ENCODE data around the gene SLC25A13. TPM values are rescaled to one million over a fixed set of nuclear protein-coding genes. Genes with fewer than 3 reads are reported as not detected.

SLC25A13 gene
- total and polyA plus RNA-seq, 9 of the 15 experiments (the other 6 are each of a cell fraction or from before 2014, with no cell fraction given): 21.4 to 80.2 (median 58.7) TPM

GRCh38 chr7:96312502-96312901 is 9.4 kb downstream of the SLC25A13 start:
- H3K36me3 ChIP-seq (ENCODE audit: control insufficient read depth, insufficient read depth, low read length): peaks cover 26% of the 10 kb centered on the region
- no peaks in the 10 kb centered on the region for H3K9me3 ChIP-seq (replicated peaks; ENCODE audit: control insufficient read depth, insufficient read depth, low read depth, low read length)
- in situ Hi-C loops (cut with MboI): no loop called here
- no peak for FAIRE-seq
- peaks cover 0 to 15% of the 10 kb centered on the region in 2 experiments; a peak in 3 of 5 replicates for H3K4me1 ChIP-seq (replicated peaks in 1 of 2; ENCODE audit: control insufficient read depth in 2 of 2, insufficient read depth in 2 of 2, low read length in 2 of 2)
- ATAC-seq: no peak
- WGBS (ENCODE audit: insufficient coverage, low coverage, missing lambda C conversion rate): 75% methylated on average over 4 of the region's 4 CpGs
- no peak overlapping the region for H2AFZ ChIP-seq (ENCODE audit: low read depth, low read length)
- peaks cover 91% of the 10 kb centered on the region for H3K79me2 ChIP-seq (ENCODE audit: control insufficient read depth, insufficient read depth, low read length)
- BruUV-seq (replicated peaks): no TSS peak
- ChIA-PET CTCF (ENCODE audit: low intra/inter-chr PET ratio) (no interaction called here), POLR2A (interaction anchor here (1.1 kb wide), 1 partner anchor 91 kb away, joined by 3 read pairs; no protein-coding TSS in a partner anchor)
- no peaks in the 10 kb centered on the region for H3K9me1 ChIP-seq (ENCODE audit: control insufficient read depth, insufficient read depth, low read length)
- no peak overlapping the region for H3K4me2 ChIP-seq (ENCODE audit: insufficient read depth, low read length)
- H3K9ac ChIP-seq (ENCODE audit: insufficient read depth in 1 of 2, low read depth in 2 of 2, low read length in 2 of 2): no peak overlapping the region
- H3K27ac ChIP-seq (ENCODE audit: extremely low read depth, low read depth, low read length): no peak overlapping the region
- H3K27me3 ChIP-seq (ENCODE audit: control insufficient read depth in 2 of 2, insufficient read depth in 2 of 2, low read length in 2 of 2): no peaks in the 10 kb centered on the region
- no peak overlapping the region for H3K4me3 ChIP-seq
- no peak for DNase-seq (ENCODE audit: extremely low read depth in 1 of 4, low spot score in 3 of 4)
- intact Hi-C loops (cut with micrococcal nuclease): no loop called here
- H4K20me1 ChIP-seq (replicated peaks; ENCODE audit: control insufficient read depth, insufficient read depth, low read length): peaks cover 15% of the 10 kb centered on the region
- no peak for TF ChIP-seq TRIM25 (IDR thresholded peaks at IDR 0.05; ENCODE audit: borderline replicate concordance)
- TF ChIP-seq, protein P1, sequence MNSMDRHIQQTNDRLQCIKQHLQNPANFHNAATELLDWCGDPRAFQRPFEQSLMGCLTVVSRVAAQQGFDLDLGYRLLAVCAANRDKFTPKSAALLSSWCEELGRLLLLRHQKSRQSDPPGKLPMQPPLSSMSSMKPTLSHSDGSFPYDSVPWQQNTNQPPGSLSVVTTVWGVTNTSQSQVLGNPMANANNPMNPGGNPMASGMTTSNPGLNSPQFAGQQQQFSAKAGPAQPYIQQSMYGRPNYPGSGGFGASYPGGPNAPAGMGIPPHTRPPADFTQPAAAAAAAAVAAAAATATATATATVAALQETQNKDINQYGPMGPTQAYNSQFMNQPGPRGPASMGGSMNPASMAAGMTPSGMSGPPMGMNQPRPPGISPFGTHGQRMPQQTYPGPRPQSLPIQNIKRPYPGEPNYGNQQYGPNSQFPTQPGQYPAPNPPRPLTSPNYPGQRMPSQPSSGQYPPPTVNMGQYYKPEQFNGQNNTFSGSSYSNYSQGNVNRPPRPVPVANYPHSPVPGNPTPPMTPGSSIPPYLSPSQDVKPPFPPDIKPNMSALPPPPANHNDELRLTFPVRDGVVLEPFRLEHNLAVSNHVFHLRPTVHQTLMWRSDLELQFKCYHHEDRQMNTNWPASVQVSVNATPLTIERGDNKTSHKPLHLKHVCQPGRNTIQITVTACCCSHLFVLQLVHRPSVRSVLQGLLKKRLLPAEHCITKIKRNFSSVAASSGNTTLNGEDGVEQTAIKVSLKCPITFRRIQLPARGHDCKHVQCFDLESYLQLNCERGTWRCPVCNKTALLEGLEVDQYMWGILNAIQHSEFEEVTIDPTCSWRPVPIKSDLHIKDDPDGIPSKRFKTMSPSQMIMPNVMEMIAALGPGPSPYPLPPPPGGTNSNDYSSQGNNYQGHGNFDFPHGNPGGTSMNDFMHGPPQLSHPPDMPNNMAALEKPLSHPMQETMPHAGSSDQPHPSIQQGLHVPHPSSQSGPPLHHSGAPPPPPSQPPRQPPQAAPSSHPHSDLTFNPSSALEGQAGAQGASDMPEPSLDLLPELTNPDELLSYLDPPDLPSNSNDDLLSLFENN (IDR thresholded peaks at IDR 0.05; ENCODE audit: low read depth in 2 of 2, low read length in 2 of 2): no peak
- no peak for TF ChIP-seq ZNF124 (CRISPR knock-in tag; IDR thresholded peaks at IDR 0.05)
- TF ChIP-seq MCM7 (IDR thresholded peaks at IDR 0.05): no peak
- TF ChIP-seq, protein P2, sequence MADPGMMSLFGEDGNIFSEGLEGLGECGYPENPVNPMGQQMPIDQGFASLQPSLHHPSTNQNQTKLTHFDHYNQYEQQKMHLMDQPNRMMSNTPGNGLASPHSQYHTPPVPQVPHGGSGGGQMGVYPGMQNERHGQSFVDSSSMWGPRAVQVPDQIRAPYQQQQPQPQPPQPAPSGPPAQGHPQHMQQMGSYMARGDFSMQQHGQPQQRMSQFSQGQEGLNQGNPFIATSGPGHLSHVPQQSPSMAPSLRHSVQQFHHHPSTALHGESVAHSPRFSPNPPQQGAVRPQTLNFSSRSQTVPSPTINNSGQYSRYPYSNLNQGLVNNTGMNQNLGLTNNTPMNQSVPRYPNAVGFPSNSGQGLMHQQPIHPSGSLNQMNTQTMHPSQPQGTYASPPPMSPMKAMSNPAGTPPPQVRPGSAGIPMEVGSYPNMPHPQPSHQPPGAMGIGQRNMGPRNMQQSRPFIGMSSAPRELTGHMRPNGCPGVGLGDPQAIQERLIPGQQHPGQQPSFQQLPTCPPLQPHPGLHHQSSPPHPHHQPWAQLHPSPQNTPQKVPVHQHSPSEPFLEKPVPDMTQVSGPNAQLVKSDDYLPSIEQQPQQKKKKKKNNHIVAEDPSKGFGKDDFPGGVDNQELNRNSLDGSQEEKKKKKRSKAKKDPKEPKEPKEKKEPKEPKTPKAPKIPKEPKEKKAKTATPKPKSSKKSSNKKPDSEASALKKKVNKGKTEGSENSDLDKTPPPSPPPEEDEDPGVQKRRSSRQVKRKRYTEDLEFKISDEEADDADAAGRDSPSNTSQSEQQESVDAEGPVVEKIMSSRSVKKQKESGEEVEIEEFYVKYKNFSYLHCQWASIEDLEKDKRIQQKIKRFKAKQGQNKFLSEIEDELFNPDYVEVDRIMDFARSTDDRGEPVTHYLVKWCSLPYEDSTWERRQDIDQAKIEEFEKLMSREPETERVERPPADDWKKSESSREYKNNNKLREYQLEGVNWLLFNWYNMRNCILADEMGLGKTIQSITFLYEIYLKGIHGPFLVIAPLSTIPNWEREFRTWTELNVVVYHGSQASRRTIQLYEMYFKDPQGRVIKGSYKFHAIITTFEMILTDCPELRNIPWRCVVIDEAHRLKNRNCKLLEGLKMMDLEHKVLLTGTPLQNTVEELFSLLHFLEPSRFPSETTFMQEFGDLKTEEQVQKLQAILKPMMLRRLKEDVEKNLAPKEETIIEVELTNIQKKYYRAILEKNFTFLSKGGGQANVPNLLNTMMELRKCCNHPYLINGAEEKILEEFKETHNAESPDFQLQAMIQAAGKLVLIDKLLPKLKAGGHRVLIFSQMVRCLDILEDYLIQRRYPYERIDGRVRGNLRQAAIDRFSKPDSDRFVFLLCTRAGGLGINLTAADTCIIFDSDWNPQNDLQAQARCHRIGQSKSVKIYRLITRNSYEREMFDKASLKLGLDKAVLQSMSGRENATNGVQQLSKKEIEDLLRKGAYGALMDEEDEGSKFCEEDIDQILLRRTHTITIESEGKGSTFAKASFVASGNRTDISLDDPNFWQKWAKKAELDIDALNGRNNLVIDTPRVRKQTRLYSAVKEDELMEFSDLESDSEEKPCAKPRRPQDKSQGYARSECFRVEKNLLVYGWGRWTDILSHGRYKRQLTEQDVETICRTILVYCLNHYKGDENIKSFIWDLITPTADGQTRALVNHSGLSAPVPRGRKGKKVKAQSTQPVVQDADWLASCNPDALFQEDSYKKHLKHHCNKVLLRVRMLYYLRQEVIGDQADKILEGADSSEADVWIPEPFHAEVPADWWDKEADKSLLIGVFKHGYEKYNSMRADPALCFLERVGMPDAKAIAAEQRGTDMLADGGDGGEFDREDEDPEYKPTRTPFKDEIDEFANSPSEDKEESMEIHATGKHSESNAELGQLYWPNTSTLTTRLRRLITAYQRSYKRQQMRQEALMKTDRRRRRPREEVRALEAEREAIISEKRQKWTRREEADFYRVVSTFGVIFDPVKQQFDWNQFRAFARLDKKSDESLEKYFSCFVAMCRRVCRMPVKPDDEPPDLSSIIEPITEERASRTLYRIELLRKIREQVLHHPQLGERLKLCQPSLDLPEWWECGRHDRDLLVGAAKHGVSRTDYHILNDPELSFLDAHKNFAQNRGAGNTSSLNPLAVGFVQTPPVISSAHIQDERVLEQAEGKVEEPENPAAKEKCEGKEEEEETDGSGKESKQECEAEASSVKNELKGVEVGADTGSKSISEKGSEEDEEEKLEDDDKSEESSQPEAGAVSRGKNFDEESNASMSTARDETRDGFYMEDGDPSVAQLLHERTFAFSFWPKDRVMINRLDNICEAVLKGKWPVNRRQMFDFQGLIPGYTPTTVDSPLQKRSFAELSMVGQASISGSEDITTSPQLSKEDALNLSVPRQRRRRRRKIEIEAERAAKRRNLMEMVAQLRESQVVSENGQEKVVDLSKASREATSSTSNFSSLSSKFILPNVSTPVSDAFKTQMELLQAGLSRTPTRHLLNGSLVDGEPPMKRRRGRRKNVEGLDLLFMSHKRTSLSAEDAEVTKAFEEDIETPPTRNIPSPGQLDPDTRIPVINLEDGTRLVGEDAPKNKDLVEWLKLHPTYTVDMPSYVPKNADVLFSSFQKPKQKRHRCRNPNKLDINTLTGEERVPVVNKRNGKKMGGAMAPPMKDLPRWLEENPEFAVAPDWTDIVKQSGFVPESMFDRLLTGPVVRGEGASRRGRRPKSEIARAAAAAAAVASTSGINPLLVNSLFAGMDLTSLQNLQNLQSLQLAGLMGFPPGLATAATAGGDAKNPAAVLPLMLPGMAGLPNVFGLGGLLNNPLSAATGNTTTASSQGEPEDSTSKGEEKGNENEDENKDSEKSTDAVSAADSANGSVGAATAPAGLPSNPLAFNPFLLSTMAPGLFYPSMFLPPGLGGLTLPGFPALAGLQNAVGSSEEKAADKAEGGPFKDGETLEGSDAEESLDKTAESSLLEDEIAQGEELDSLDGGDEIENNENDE (IDR thresholded peaks at IDR 0.05; ENCODE audit: low read depth, low read length): no peak

Data from K562 (cell line).